Measurements from ENCODE around the gene WAPL. TPM values are rescaled to one million over a fixed set of nuclear protein-coding genes. Genes with fewer than 3 reads are reported as not detected.
"Not testable (repeated sequence)": the region's sequence is repeated elsewhere in the genome, so short reads cannot be mapped to it uniquely, and the experiment has no call there.

The WAPL gene
- total RNA-seq, 4 donors from 2014 or later: 34.2 to 40.5 (median 39.3) TPM

DNA sequence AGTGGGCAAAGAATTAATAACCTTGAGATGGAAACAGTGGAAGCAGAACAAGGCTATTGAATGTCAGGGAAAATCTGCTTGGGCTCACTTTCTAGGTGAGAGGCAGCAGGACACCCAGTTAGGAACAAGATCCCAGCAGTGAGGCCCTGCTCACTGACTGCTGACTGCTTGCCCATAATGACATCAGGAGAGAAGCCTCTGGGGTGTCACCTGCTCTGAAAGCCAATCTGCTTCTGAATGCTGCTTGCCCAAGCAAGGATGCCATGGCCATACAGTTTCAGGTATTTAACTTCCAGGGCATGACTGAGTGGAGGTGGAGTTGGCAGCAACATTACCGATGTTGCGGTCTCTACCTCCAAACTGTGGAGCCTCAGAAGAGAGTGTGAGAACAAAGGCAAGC, 11.7 kb upstream of the WAPL start:
- Histone ChIP-seq H3K36me3 (no peaks in the 10 kb centered on the region), H3K4me3 (no peak overlapping the region), H3K27ac (replicated peaks in 1 of 4) (no peak overlapping the region), H3K27me3 (no peaks in the 10 kb centered on the region), H3K4me1 (peaks cover 6 to 17% (median 17%) of the 10 kb centered on the region in 4 donors), H3K9me3 (no peaks in the 10 kb centered on the region)
- WGBS: 95% methylated on average over 2 of the region's 2 CpGs
- TF ChIP-seq, protein P1, sequence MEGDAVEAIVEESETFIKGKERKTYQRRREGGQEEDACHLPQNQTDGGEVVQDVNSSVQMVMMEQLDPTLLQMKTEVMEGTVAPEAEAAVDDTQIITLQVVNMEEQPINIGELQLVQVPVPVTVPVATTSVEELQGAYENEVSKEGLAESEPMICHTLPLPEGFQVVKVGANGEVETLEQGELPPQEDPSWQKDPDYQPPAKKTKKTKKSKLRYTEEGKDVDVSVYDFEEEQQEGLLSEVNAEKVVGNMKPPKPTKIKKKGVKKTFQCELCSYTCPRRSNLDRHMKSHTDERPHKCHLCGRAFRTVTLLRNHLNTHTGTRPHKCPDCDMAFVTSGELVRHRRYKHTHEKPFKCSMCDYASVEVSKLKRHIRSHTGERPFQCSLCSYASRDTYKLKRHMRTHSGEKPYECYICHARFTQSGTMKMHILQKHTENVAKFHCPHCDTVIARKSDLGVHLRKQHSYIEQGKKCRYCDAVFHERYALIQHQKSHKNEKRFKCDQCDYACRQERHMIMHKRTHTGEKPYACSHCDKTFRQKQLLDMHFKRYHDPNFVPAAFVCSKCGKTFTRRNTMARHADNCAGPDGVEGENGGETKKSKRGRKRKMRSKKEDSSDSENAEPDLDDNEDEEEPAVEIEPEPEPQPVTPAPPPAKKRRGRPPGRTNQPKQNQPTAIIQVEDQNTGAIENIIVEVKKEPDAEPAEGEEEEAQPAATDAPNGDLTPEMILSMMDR (IDR thresholded peaks at IDR 0.05): no peak
- TF ChIP-seq EP300 (IDR thresholded peaks at IDR 0.05) (no peak), POLR2AphosphoS5 (IDR thresholded peaks at IDR 0.05) (no peak), POLR2A (IDR thresholded peaks at IDR 0.05; ENCODE audit: low read depth) (no peak)
- DNase-seq (ENCODE audit: extremely low spot score): no peak
- intact Hi-C loops (cut with DNase I): no loop called here

DNA sequence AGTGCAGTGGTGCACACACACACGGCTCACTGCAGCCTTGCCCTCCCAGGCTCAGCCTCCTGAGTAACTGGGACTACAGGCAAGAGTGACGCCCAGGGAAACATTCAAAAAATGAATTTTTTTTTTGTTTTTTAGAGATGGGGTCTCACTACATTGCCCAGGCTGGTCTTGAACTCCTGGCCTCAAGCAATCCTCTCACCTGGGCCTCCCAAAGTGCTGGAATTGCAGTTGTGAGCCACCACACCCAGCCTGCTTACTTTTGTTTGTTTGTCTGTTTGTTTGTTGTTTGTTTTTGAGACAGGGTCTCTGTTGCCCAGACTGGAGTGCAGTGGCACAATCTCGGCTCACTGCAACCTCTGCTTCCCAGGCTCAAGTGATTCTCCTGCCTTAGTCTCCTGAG, 7.1 kb upstream of the WAPL start:
- intact Hi-C loops (cut with DNase I); DNase-seq (ENCODE audit: extremely low spot score); H3K27me3 ChIP-seq; H3K36me3 ChIP-seq; H3K4me3 ChIP-seq; H3K9me3 ChIP-seq; H3K27ac ChIP-seq (replicated peaks in 1 of 4): not testable (repeated sequence)
- 92% methylated on average over 3 of the region's 3 CpGs for WGBS
- H3K4me1 ChIP-seq: peaks cover 1 to 13% (median 10%) of the 10 kb centered on the region in 4 donors

- intact Hi-C loops (cut with DNase I): no loop called here
- H3K27me3 ChIP-seq: no peaks in the 10 kb centered on the region
- H3K4me1 ChIP-seq: peaks cover 14 to 32% (median 25%) of the 10 kb centered on the region in 4 donors
- H3K9me3 ChIP-seq: no peaks in the 10 kb centered on the region
- H3K36me3 ChIP-seq: no peaks in the 10 kb centered on the region
- no peak overlapping the region for H3K27ac ChIP-seq (replicated peaks in 1 of 4)
- TF ChIP-seq, protein P1 (IDR thresholded peaks at IDR 0.05): no peak
- TF ChIP-seq POLR2A (IDR thresholded peaks at IDR 0.05; ENCODE audit: low read depth) (no peak), EP300 (IDR thresholded peaks at IDR 0.05) (no peak), POLR2AphosphoS5 (IDR thresholded peaks at IDR 0.05) (no peak)
- H3K4me3 ChIP-seq: no peak overlapping the region
- DNase-seq (ENCODE audit: extremely low spot score): no peak
- 89% methylated on average over 4 of the region's 4 CpGs for WGBS
Measured at GRCh38 chr10:86526606-86527005, 5.0 kb upstream of the WAPL start.

GRCh38 chr10:86525713-86526112, 4.1 kb upstream of the WAPL start:
- H3K27me3 ChIP-seq; H3K27ac ChIP-seq (replicated peaks in 1 of 4); DNase-seq (ENCODE audit: extremely low spot score); H3K36me3 ChIP-seq; H3K4me3 ChIP-seq; intact Hi-C loops (cut with DNase I); H3K9me3 ChIP-seq: not testable (repeated sequence)
- WGBS: 98% methylated on average over 6 of the region's 6 CpGs
- peaks cover 14 to 33% (median 26%) of the 10 kb centered on the region in 4 donors for H3K4me1 ChIP-seq

GRCh38 chr10:86524225-86524962, 2.8 kb upstream of the WAPL start:
- TF ChIP-seq POLR2A (IDR thresholded peaks at IDR 0.05; ENCODE audit: low read depth) (no peak), POLR2AphosphoS5 (IDR thresholded peaks at IDR 0.05) (no peak), EP300 (IDR thresholded peaks at IDR 0.05) (no peak)
- TF ChIP-seq, protein P1 (IDR thresholded peaks at IDR 0.05): no peak
- H3K27ac ChIP-seq (replicated peaks in 1 of 4): no peak overlapping the region
- no peaks in the 10 kb centered on the region for H3K36me3 ChIP-seq
- no peaks in the 10 kb centered on the region for H3K27me3 ChIP-seq
- H3K4me3 ChIP-seq: no peak overlapping the region
- peaks cover 24 to 46% (median 38%) of the 10 kb centered on the region in 4 donors for H3K4me1 ChIP-seq
- intact Hi-C loops (cut with DNase I): loop anchor here (5.0 kb wide), 2 partner anchors 63 to 158 kb away; no protein-coding TSS in a partner anchor
- WGBS: 25% methylated on average over 1 of the region's 1 CpG
- no peaks in the 10 kb centered on the region for H3K9me3 ChIP-seq
- DNase-seq (ENCODE audit: extremely low spot score): no peak

Data from esophagus muscularis mucosa (tissue), 4 donors.